ACHN (cell line): Measurements from ENCODE around the gene NINJ1.
"Not testable (repeated sequence)": the region's sequence is repeated elsewhere in the genome, so short reads cannot be mapped to it uniquely, and the experiment has no call there.

ENCODE experiments used
- DNase-seq: peaks from one replicate; pipeline ENCODE4 v3.0.0-alpha.2; 2015
- in situ Hi-C: cut with HindIII; loops from 2 replicates; pipeline ENCODE4 v1.10.0; 2017; ENCODE audit warnings: low sequenced_read_pairs, low pct_ligation_motif_present, low pct_unique_long_range_greater_than_20kb

Gene NINJ1

DNA sequence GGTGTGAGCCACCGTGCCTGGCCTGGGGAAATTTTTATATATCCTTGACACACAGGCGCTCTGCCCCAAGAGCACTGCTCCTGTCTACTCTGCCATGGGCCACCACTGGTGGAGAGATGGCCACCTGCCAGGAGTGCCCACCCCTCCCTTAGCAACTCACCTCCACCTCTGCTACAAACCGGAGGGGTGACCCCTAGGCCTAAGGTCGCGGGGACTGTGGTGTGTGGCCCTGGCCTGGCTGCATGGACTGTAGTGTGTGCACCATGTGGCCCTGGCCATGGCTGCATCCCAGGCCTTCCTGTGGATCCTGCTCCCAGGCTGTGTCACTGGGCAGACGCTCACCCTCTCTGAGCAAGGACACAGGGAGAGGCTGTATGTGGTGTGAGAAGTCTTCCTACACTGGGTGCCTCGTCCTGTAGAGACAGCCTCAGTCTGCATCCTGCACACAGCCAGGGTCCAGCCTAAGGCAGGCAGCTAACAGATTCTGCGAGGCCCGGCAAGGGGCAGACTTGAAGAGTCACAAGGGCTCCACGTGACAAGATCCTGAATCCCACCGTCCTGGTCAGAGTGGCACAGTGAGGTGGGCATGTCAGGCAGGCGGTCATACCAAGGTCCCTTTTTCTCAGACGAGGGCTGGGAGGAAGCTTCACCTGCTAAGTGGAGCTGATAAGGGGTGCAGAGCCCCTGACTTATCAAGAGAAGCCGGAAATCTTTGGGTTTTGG is 10.3 kb downstream of the NINJ1 start:
- in situ Hi-C loops = no loop called here
- no peak for DNase-seq

DNA sequence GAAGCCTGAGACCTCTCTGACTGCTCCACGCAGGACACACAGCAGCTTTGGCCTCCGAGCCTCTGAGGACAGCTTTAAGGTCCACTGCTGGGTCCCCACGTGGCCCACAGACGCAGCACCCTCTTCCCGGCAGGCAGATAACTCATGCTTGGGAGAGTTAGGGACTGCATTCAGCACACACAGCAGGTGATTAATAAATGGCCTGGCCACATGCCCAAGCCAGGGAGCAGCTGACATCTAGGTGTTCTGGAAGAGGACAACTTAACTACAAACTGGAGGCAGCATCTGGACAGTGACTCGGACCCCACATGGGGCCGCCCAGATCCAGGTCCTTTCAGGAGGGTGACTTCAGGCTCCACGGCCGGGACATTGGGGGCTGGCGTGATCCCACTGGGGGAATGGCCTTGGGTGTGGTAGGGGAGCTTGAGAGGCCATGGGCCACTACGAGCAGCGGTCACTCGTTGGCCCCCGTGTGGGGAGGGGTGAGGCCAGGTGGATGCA is 11.3 kb downstream of the NINJ1 start:
- no peak for DNase-seq
- in situ Hi-C loops = no loop called here

GRCh38 chr9:93121316-93122241 is 12.5 kb downstream of the NINJ1 start:
- in situ Hi-C loops = no loop called here
- DNase-seq = no peak

- in situ Hi-C loops = no loop called here
- no peak for DNase-seq
Measured at GRCh38 chr9:93120846-93121315, 13.2 kb downstream of the NINJ1 start.

- peak; percentile 95 for DNase-seq
- in situ Hi-C loops = no loop called here
Measured at GRCh38 chr9:93119953-93120845, 13.9 kb downstream of the NINJ1 start.

GRCh38 chr9:93119703-93119952 is 14.4 kb downstream of the NINJ1 start:
- in situ Hi-C loops = no loop called here
- no peak for DNase-seq

GRCh38 chr9:93118863-93119702 is 15.0 kb downstream of the NINJ1 start:
- DNase-seq = no peak
- in situ Hi-C loops = no loop called here

DNA sequence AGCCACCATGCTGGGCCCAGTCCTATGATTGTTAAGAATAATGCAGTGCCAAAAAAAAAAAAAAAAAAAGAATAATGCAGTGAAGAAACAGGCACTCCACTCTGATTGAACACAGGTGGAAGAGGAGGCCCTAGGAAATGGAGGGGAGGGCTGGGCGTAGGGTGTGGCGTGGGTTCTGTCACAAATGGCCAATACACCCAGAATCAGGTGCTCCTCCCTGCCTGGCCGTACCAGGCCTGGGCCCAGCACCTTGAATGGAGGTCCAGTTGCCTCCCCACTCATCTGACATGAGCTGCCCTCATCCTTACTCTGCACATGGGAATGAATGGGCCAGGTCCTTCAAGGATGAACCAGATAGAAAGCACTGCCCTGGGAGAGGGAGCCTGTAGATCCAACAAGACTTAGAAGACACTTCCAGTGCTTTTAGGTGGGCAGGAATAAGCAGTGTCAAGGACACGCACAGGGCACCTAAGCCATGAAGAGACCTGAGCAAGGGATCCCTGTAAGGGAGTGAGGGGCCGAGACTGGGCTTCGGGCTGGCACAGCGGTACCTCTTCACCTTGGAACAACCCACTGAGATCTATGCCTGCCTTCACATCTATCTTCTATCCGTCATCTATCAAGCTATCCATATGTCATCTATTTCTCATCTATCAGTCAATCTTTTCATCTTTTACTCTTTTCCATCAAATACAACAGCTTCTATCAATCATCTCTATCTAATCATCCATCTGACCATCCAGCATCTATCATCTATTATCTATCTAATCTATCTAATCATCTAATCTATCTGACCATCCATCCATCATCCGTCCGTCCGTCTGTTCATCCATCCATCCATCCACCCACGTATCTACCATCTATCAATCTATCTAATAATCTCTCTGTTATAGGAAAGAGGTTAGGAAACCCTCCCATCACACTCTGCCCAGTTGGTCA is 15.9 kb downstream of the NINJ1 start:
- in situ Hi-C loops = no loop called here
- no peak for DNase-seq

- DNase-seq, in situ Hi-C loops: not testable (repeated sequence)
Measured at GRCh38 chr9:93117521-93117920, 16.5 kb downstream of the NINJ1 start.

- no peak for DNase-seq
- in situ Hi-C loops = no loop called here
Measured at GRCh38 chr9:93116072-93116961, 17.7 kb downstream of the NINJ1 start.

- in situ Hi-C loops = no loop called here
- DNase-seq = no peak
Measured at GRCh38 chr9:93115486-93116071, 18.5 kb downstream of the NINJ1 start.

DNA sequence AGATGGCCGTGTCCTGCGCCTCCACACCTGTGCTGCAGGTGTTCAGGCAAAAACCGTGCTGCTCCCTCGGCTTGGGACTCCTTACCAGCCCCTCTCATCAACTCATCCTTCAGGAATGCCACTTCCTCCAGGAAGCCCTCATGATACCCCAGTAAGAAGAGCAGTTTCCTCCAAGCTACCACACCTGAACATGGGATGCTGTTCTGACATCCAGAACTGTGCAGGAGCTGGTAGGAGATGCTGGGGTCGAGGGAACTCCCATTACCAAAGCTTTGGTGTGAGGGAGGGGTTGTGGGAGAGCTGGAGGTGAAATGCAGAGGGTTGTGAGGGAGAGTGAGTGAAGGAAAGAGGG is 19.1 kb downstream of the NINJ1 start:
- in situ Hi-C loops = no loop called here

DNA sequence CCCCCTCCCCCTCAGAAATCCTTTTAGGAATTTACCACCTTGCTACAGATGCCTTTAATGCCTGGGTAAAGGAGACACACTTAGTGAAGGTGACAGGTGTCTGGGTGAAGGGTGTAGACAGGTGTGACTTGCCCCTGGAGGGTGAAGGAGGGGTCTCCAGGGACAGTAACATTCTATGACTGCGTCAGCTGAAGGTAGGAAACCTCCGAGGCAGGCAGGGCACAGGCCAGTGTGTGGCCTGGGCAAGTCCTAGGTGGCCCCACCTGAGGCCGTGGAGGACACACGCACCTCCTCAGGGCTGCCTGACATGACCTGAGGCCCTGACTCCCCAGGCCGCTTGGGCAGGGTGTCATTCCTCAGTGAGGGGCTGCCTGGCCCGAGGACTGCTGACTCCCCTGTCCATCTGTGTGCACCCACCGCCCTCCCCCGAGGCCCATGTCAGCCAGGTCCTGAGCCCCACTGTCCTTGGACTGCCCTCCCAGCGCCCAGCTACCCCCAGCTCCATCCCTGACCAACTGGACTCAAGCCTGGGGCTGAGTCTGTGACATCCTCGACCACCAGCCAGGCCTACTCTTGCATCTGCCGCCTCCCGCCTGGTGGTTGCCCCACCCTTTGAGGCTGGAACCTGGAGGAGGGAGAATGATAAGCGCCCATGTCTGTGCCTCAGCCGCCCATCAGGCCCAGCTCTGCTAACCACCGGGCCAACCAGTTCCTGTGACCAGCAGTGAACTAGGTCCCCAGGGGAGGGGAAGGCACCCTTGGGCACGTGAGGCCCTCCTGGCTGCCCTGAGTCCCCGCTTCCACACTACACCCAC is 19.7 kb downstream of the NINJ1 start:
- in situ Hi-C loops = no loop called here
- DNase-seq = no peak

More for the DNA sequence above, 19.1 kb downstream of the NINJ1 start:
- DNase-seq = no peak

- DNase-seq = no peak
- in situ Hi-C loops = no loop called here
Measured at GRCh38 chr9:93112864-93113389, 21.1 kb downstream of the NINJ1 start.
